ENCODE data around the gene PTTG2. TPM values are rescaled to one million over a fixed set of nuclear protein-coding genes. Genes with fewer than 3 reads are reported as not detected.

Gene PTTG2
- total RNA-seq, 1 experiment from 2014 or later = not detected

DNA sequence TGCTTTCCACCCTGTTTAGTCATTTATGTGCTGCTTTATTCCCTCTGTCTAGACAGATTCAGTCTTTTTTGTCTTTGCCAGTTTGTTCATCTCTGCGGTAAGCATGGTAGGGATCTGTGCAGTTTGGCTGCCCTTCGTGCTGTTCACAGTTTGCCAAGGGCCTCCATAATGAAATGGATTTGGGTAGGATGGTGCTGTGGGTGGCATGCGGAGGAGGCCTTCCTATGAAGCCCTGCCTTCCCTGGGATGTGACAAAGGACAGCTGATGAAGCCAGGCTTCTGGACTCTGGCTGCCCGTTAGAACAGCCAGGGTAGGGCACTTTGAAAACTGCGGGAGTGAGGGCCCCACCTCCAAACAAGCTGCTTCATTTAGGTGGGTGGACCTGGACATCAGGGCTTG, 47.4 kb downstream of the PTTG2 start:
- DNase-seq (ENCODE audit: low read depth) = no peak

DNA sequence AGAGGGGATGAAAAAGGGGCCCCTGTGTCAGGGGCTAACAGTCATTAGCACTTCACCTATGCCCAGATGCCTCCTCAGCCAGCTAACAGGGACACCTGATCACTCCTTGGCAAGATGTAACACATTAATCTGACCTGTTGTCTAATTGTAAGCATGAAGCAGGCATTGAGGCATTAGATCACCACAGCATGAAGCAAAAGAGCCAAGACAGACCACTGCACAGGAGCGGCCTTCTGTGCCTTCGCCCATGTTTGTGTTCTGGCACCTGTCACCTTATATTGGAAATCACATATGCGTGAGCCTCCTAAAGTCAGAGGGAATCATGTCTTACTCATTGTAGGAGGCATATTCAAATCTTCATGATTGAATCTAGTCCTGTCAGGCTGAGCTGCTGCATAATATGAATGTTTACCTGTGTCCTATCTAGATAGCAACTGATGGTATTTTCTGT, 48.4 kb downstream of the PTTG2 start:
- no peak for DNase-seq (ENCODE audit: low read depth)

DNA sequence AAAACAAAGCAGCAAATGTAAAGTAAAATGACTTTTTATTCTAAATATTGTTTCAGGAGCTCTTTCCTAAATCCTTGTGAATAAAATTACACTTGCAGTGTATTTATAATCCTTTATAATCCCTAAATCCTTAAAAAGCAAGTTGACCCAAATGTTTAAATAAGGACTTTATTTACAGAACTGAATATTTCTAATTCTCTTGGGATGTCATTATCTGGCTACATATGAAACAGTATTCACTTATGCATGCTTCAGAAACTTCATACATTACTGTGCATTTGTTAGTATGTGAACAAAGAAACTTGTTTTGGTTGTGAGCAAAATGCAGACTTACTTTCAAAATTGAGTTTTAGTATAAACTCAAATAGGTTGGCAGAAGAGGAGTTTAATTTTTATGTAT, 49.2 kb downstream of the PTTG2 start:
- DNase-seq (ENCODE audit: low read depth) = no peak

DNA sequence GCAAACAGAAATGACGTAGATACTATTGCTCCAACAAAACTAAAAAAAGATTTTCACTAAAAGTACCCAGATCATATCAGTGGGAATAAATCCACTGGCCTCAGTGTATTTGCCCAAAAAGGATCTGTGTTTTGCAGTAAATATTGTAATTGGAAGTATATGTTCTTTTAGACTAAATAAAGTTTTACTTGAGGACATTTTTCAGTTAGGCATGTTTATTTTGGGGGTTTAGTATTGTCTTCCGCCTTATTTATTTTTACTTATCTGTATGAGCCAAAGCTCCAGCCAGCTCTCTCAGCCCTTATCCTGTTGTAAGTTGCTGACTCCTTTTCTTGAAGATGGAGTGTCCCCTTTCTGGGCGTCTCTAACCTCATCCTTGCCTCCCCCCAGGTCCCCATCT, 49.8 kb downstream of the PTTG2 start:
- DNase-seq (ENCODE audit: low read depth) = no peak

Other genes starting within 250 kb of the PTTG2 start
- 104 and 112 TPM in 2 replicates for gene PGM2, start 133.7 kb upstream of the PTTG2 start, total RNA-seq (2014; rRNA removed; shearing (Covaris generic))
- gene TBC1D1, start 69.3 kb upstream of the PTTG2 start, total RNA-seq (2014; rRNA removed; shearing (Covaris generic)) = 127 and 129 TPM in 2 replicates

All from HT1080 (cell line).